Aorta (tissue), 5 donors: Measurements from ENCODE around the gene PHPT1. TPM values are rescaled to one million over a fixed set of nuclear protein-coding genes. Genes with fewer than 3 reads are reported as not detected.
"Not testable (repeated sequence)": the region's sequence is repeated elsewhere in the genome, so short reads cannot be mapped to it uniquely, and the experiment has no call there.

Experiments
- ATAC-seq: fragments of 200-7000 bp; cut with Tn5 transposase; one replicate; pipeline ENCODE4 v1.9.1; 2022; ENCODE audit warnings: moderate library complexity; ENCODE audit not compliant: low FRiP score
- DNase-seq, 2 donors: peaks; one replicate each; pipeline ENCODE4 v3.0.0-alpha.2; 2020
- H3K27ac ChIP-seq, 2 donors: one replicate each; pipeline ENCODE4 v1.5.1; 2013; ENCODE audit warnings: low read length in 2 of 2, mild to moderate bottlenecking in 2 of 2, moderate library complexity in 2 of 2, control low read depth in 1 of 2, inconsistent platforms in 1 of 2, low read depth in 1 of 2
- H3K27me3 ChIP-seq, 2 donors: one replicate each; pipeline ENCODE4 v1.6.1; 2013; ENCODE audit warnings: control low read depth in 1 of 2, low read length in 1 of 2, mild to moderate bottlenecking in 1 of 2, moderate library complexity in 1 of 2; ENCODE audit not compliant: insufficient read depth in 2 of 2, control insufficient read depth in 1 of 2
- H3K36me3 ChIP-seq, 2 donors: one replicate each; pipeline ENCODE4 v1.6.1; 2013; ENCODE audit warnings: control low read depth in 1 of 2, low read length in 1 of 2, mild to moderate bottlenecking in 1 of 2; ENCODE audit not compliant: insufficient read depth in 2 of 2, control insufficient read depth in 1 of 2
- H3K4me1 ChIP-seq, 2 donors: one replicate each; pipeline ENCODE4 v1.6.1; 2013; ENCODE audit warnings: low read length in 2 of 2, control low read depth in 1 of 2, mild to moderate bottlenecking in 1 of 2, moderate library complexity in 1 of 2; ENCODE audit not compliant: insufficient read depth in 2 of 2, control insufficient read depth in 1 of 2
- H3K4me3 ChIP-seq, 2 donors: one replicate each; pipeline ENCODE4 v1.5.1; 2013; ENCODE audit warnings: low read length in 2 of 2, control low read depth in 1 of 2, mild to moderate bottlenecking in 1 of 2
- H3K9me3 ChIP-seq: one replicate; pipeline ENCODE4 v1.6.1; 2013; ENCODE audit warnings: mild to moderate bottlenecking, low read length; ENCODE audit not compliant: control insufficient read depth
- WGBS, 2 donors: extraction: QIAGEN DNeasy Blood & Tissue Kit; methylation state at CpG; one replicate each; pipeline ENCODE4 v1.1.7; 2013; 5-methylcytosine and 5-hydroxymethylcytosine counted together
- intact Hi-C, 2 donors: fragments of 100-400 bp; cut with DNase I; formaldehyde crosslinking; loops; one replicate each; pipeline versions ENCODE4 v1.14.2 to v1.15.0; 2022
- polyA plus RNA-seq, 2 donors: library from polyadenylated mRNA; stranded (reverse); fragments of 200-250 nt; gene quantifications; one replicate each; pipeline ENCODE4 v1.2.3, GENCODE V29; 2013
- total RNA-seq, 2 donors: library from RNA; stranded (reverse); fragmentation: NEBNext Ultra II Directional; extraction: Animal tissue kit (Norgen Biotek cat#: 25700); gene quantifications; one replicate each; pipeline ENCODE4 v1.2.1, GENCODE V29; 2021
- donor health status: healthy with polysubstance abuse.
- donor health status: Bipolar disorder and iron deficiency.
- donor health status: DM: no; HTN: no; CAD: no.
- donor health status: DM: no; HTN: no; CAD: no.
- donor health status: DM: yes; HTN: yes; CAD: no.

Gene PHPT1
- total and polyA plus RNA-seq, 4 donors = 65.6 to 165 (median 106) TPM

- H3K4me3 ChIP-seq = no peak overlapping the region
- intact Hi-C loops = no loop called here
- DNase-seq (peak in 1 of 2 donors; percentile 37), ATAC-seq (no peak)
- H3K4me1 ChIP-seq = no peaks in the 10 kb centered on the region
- no peak overlapping the region for H3K27ac ChIP-seq
- no peaks in the 10 kb centered on the region for H3K36me3 ChIP-seq
- no peaks in the 10 kb centered on the region for H3K27me3 ChIP-seq
- H3K9me3 ChIP-seq = no peaks in the 10 kb centered on the region
- whole genome bisulfite sequencing, 2 donors = 93 to 94% methylated on average over 36 of the region's 36 CpGs
These were observed 13.9 kb upstream of the PHPT1 start for GRCh38 chr9:136835162-136835931.

DNA sequence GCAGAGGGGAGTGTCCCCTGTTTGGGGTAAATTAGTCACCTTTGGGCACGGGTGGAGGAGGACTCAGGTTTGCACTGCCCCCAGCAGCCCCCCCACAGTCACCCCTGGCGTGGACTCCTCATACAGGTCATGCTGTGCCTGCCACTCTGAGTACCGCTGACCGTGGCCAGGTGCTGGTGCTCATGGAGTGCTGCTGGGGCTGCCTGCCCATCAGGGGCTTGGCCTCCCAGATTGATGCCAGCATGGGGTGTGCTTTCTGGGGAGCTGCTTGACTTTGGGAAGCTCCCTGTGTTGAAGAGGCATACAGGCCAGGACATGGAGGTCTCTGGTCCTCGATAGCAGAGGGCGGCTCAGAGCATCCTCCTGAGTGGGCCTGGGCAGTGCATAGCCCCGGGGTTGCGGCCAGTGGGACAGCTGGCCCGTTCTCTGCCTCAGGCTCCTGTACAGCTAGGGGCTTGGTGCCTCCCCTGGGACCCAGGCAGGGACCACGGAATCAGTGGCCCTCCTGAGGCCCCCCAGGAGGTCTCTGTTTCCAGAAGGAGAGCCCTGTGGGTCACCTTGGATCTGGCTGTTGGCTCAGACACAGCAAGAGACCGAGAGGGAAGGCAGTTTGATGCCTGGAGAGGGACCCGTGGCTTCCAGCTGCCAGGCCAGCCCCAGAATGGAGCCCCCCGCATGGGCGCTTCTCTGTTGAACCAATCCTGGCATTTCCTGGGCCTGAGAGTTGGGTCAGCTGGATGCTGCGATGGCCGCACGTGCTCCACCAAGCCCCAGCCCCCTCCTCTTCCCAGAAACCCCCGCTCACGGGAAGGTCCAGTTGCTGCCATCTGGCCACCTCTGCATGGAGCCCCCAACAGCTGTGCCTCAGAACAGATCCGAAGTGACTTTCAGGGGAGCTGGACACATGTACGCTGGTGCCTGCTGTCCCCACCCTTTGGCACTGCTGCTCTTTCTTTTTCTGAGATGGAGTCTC lies 13.0 kb upstream of the PHPT1 start:
- Histone ChIP-seq H3K4me3 (no peak overlapping the region), H3K9me3 (no peaks in the 10 kb centered on the region), H3K27ac (no peak overlapping the region), H3K4me1 (no peaks in the 10 kb centered on the region), H3K36me3 (no peaks in the 10 kb centered on the region), H3K27me3 (no peaks in the 10 kb centered on the region)
- intact Hi-C loops = no loop called here
- 82 to 86% methylated on average over 21 of the region's 21 CpGs for WGBS, 2 donors
- ATAC-seq (no peak), DNase-seq (no peak)

DNA sequence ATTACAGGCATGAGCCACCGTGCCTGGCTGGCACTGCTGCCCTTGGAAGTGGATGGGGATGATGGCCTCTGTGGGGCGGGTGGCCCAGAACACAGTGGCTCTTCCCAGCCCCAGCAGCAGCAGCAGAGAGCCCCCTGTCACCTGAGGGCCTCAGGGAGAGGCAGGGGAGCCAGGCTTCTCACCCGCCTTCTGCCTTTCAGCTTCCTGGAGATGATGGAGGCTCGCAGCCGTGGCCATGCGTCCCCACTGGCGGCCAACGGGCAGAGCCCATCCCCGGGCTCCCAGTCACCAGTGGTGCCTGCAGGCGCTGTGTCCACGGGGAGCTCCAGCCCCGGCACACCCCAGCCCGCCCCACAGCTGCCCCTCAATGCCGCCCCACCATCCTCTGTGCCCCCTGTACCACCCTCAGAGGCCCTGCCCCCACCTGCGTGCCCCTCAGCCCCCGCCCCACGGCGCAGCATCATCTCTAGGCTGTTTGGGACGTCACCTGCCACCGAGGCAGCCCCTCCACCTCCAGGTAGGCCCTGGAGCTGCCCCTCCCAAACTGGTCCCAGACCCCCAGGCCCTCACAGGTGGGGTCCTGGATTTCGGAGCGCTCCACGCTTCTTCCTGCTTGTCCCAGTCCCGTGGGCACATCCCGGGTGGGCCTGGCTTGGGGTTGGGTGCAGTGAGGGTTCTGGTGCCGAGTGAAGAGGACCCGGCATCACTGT lies 11.9 kb upstream of the PHPT1 start:
- 90% methylated on average over 26 to 27 of the region's 27 CpGs for WGBS, 2 donors
- H3K36me3 ChIP-seq = no peaks in the 10 kb centered on the region
- H3K27ac ChIP-seq = no peak overlapping the region
- H3K9me3 ChIP-seq = no peaks in the 10 kb centered on the region
- no peaks in the 10 kb centered on the region for H3K27me3 ChIP-seq
- intact Hi-C loops = no loop called here
- DNase-seq (no peak), ATAC-seq (no peak)
- no peak overlapping the region for H3K4me3 ChIP-seq
- H3K4me1 ChIP-seq = no peaks in the 10 kb centered on the region

GRCh38 chr9:136837856-136838277 lies 11.3 kb upstream of the PHPT1 start:
- H3K27me3 ChIP-seq, ATAC-seq, H3K27ac ChIP-seq, H3K36me3 ChIP-seq, DNase-seq, H3K9me3 ChIP-seq, H3K4me1 ChIP-seq, H3K4me3 ChIP-seq, intact Hi-C loops: not testable (repeated sequence)
- WGBS, 2 donors = 87 to 90% methylated on average over 15 of the region's 15 CpGs

DNA sequence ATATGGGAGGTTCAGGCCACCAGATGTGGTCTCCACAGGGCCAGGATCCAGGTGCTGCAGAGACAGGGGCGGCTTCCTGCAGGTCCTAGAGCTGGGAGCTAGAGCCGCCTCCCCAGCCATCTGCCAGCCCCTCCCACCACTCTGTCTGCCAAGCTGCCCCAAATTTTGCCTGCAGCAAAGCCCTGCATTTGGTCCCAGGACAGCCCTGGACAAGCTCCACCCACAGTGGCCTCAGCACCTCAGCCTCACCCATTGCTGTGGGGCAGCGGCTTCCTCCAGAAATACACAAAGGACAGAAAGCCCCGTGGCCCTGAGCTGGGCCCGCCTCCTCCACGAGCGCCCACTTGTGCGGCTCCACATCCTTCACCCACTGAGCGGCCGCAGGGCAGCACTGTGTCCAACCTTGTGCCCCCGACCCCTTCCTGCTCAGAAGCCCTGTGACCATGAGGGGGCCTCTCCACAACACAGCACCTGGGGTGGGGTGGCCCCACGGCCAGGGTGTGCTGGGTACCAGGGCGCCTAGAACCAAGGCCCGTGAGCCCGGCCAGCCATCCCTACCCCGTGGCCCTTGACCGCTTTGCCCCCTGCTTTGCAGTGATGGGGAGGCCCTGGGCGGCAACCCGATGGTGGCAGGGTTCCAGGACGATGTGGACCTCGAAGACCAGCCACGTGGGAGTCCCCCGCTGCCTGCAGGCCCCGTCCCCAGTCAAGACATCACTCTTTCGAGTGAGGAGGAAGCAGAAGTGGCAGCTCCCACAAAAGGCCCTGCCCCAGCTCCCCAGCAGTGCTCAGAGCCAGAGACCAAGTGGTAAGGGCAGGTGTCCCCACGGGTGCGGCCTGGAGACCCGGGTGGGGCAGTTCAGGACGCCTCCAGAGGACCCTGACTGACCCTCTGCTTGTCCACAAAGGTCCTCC lies 10.6 kb upstream of the PHPT1 start:
- DNase-seq (no peak), ATAC-seq (no peak)
- H3K36me3 ChIP-seq = no peaks in the 10 kb centered on the region
- 82 to 86% methylated on average over 29 of the region's 29 CpGs for WGBS, 2 donors
- intact Hi-C loops = no loop called here
- H3K27ac ChIP-seq = no peak overlapping the region
- H3K27me3 ChIP-seq = no peaks in the 10 kb centered on the region
- H3K4me1 ChIP-seq = no peaks in the 10 kb centered on the region
- H3K9me3 ChIP-seq = no peaks in the 10 kb centered on the region
- H3K4me3 ChIP-seq = no peak overlapping the region

DNA sequence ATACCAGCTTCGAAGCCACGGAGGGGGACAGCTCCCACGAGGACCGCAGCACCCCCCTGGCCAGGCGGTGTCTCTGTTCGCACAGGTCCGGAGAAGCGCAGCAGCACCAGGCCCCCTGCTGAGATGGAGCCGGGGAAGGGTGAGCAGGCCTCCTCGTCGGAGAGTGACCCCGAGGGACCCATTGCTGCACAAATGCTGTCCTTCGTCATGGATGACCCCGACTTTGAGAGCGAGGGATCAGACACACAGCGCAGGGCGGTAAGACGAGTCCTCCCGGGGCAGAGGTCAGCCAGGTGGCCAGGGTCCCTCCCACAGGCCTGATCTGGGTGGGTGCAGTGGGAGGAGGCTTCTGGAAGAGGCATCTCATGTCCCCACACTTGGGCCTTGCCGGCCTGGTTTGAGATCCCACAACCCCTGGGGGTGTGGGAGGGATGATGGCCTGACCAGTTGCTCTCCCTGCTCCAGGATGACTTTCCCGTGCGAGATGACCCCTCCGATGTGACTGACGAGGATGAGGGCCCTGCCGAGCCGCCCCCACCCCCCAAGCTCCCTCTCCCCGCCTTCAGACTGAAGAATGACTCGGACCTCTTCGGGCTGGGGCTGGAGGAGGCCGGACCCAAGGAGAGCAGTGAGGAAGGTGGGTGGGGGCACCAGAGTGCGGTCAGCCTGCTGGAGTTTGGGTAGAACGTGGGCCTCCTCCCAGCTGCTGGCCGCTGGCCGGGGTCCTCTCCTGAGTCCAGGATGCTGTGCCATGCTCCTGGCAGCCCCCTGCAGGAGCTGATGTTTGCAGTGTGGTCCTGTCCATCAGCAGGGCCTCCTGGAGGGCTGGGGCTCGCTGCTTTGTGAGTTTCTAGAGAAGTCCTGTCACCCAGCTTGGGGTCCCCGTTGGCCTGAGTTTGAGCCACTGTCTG lies 9.7 kb upstream of the PHPT1 start:
- 87% methylated on average over 36 of the region's 36 CpGs for WGBS, 2 donors
- intact Hi-C loops = loop anchor here in 1 of 2 donors (5.0 to 10.0 kb wide), 2 partner anchors 32 to 155 kb away; partner anchors contain the start of genes CLIC3, PAXX and RABL6
- no peak for ATAC-seq
- Histone ChIP-seq H3K36me3 (no peaks in the 10 kb centered on the region), H3K4me3 (no peak overlapping the region), H3K27ac (no peak overlapping the region), H3K4me1 (no peaks in the 10 kb centered on the region), H3K27me3 (no peaks in the 10 kb centered on the region), H3K9me3 (no peaks in the 10 kb centered on the region)
- no peak for DNase-seq

- Histone ChIP-seq H3K4me3 (no peak overlapping the region), H3K36me3 (no peaks in the 10 kb centered on the region), H3K27me3 (no peaks in the 10 kb centered on the region), H3K9me3 (no peaks in the 10 kb centered on the region), H3K27ac (no peak overlapping the region), H3K4me1 (no peaks in the 10 kb centered on the region)
- 79 to 83% methylated on average over 29 to 32 of the region's 32 CpGs for WGBS, 2 donors
- intact Hi-C loops = loop anchor here in 1 of 2 donors (5.0 to 10.0 kb wide), 2 partner anchors 33 to 154 kb away; partner anchors contain the start of genes CLIC3, PAXX and RABL6
- ATAC-seq (no peak), DNase-seq (no peak)
These were observed 8.9 kb upstream of the PHPT1 start for GRCh38 chr9:136840140-136840876.
